Right renal pelvis (tissue), 4 donors: ENCODE measurements around the gene NDN. TPM values are rescaled to one million over a fixed set of nuclear protein-coding genes. Genes with fewer than 3 reads are reported as not detected.

Experiments used
- DNase-seq, 4 donors: peaks; one replicate each; pipeline ENCODE4 v3.0.0-alpha.2; 2013; ENCODE audit warnings: low read depth in 4 of 4, low spot score in 3 of 4, missing footprints in 1 of 4
- polyA plus RNA-seq, 4 donors: library from polyadenylated mRNA; unstranded; fragments of 120-200 nt; gene quantifications; one replicate each; pipeline ENCODE4 v1.2.1, GENCODE V29; 2013; ENCODE audit not compliant: insufficient read length in 4 of 4

NDN gene
- polyA plus RNA-seq, 4 donors: 74.2 to 101 (median 90.2) TPM

DNA sequence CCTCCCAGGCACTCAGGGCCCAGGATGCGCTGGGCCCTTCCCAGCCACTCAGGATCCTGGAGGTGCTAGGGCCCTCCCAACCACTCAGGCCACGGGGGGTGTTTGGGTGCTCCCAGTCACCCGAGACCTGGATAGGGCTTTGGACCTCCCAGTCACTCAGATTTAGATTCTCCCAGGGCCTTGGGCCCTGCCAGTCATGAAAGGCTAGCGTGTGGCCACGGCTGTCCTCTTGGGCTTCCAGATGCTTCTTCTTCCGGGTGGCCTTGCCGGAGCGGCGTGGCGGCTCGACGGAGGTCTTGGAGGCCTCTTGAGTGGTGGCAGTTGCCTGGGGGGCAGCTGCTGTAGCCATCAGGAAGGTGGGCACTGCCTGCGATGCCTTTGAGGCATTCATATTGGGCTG lies 42.3 kb downstream of the NDN start:
- no peak for DNase-seq

DNA sequence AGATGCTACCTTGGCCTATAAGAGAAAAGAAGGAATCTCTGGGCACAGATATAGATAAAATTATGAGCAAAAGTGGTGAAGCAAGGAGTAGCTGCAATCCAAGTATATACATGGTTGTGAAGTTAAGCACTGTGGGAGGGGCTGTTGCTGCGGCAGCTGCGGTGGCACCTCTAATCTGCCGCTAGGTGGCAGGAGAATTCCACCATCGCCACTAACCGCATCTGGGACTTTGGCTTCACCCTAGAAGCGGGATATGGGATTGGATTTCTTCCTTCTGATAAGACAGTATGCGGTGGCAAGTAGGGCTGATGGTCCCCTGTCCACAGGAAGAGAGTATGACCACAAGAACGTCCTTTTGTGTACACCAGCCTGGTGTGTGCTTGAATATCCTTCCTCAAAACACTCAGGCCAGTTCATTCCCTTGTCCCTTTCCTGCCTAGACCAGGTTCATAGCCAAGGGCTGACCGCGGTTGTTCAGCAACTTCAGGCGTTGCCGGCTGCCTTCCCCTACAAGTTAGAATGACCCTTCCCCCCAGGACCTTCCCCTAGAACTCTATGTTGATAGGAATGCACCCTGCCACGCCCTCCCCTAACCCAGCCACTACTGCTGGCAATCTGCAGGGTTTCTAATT lies 44.6 kb downstream of the NDN start:
- DNase-seq: peak; percentile 30 to 47 (median 42)

Other genes starting within 250 kb of the NDN start
- gene GOLGA6L2, start 240.1 kb downstream of the NDN start, polyA plus RNA-seq: under 1 TPM in 1 of 4 donors, not detected in 3; 0.03 TPM
- 1 to 10 TPM in 3 of 4 donors, under 1 TPM in 1; 0.26 to 2.2 (median 1.3) TPM for gene MKRN3, start 121.6 kb downstream of the NDN start, polyA plus RNA-seq
- gene MAGEL2, start 39.4 kb downstream of the NDN start, polyA plus RNA-seq: 1 to 10 TPM; 5.0 to 5.9 (median 5.2) TPM